HepG2 (cell line): Measurements from ENCODE around the gene PLET1. TPM values are rescaled to one million over a fixed set of nuclear protein-coding genes. Genes with fewer than 3 reads are reported as not detected.
A peak's percentile ranks its signal among the peaks of the same experiment; 100 is the strongest.

Experiments used
- CAMTA2 ChIP-seq: sonication (generic); formaldehyde crosslinking; IDR thresholded peaks from 2 replicates; pipeline ENCODE4 v1.4.0; 2020; ENCODE audit warnings: mild to moderate bottlenecking, missing genetic modification reagents, borderline replicate concordance
- CEBPB ChIP-seq: IDR thresholded peaks from 2 replicates; pipeline ENCODE4 v1.6.1; 2011; ENCODE audit warnings: low read depth, low read length, improper control_type of control experiment, borderline replicate concordance
- CENPBD1 ChIP-seq: sonication (generic); formaldehyde crosslinking; IDR thresholded peaks from 2 replicates; pipeline ENCODE4 v1.8.0; 2022; ENCODE audit warnings: missing genetic modification reagents, low read depth, mild to moderate bottlenecking, borderline replicate concordance
- CREB1 ChIP-seq, 2 experiments: fragments of 450-650 bp in 1 of 2; IDR thresholded peaks; 2 replicates each; pipeline ENCODE4 v1.6.1; 2016 to 2017; ENCODE audit warnings: control low read depth in 1 of 2, mild to moderate bottlenecking in 1 of 2, missing compliant biosample characterization in 1 of 2, missing genetic modification characterization in 1 of 2
- GABPB1 ChIP-seq: IDR thresholded peaks from 2 replicates; pipeline ENCODE4 v1.6.1; 2016; ENCODE audit warnings: mild to moderate bottlenecking, missing genetic modification reagents, moderate library complexity, missing compliant biosample characterization
- ISL2 ChIP-seq: sonication (generic); formaldehyde crosslinking; IDR thresholded peaks from 2 replicates; pipeline ENCODE4 v1.5.0; 2020; ENCODE audit warnings: missing genetic modification reagents
- KLF11 ChIP-seq: IDR thresholded peaks from 2 replicates; pipeline ENCODE4 v1.6.1; 2016; ENCODE audit warnings: missing compliant biosample characterization
- MED1 ChIP-seq: sonication (generic); formaldehyde crosslinking; IDR thresholded peaks from 2 replicates; pipeline ENCODE4 v1.4.0; 2020; ENCODE audit warnings: missing genetic modification reagents
- MXD4 ChIP-seq: IDR thresholded peaks from 2 replicates; pipeline ENCODE4 v1.6.1; 2016; ENCODE audit warnings: mild to moderate bottlenecking, missing biosample characterization, missing genetic modification reagents
- MZF1 ChIP-seq: sonication (generic); formaldehyde crosslinking; IDR thresholded peaks from 2 replicates; pipeline ENCODE4 v1.8.1; 2023; ENCODE audit warnings: mild to moderate bottlenecking, missing genetic modification reagents, borderline replicate concordance
- NCOA2 ChIP-seq: sonication (generic); formaldehyde crosslinking; IDR thresholded peaks from 2 replicates; pipeline ENCODE4 v1.8.0; 2022; ENCODE audit warnings: inconsistent platforms
- NR1H2 ChIP-seq: sonication (generic); formaldehyde crosslinking; IDR thresholded peaks from 2 replicates; pipeline ENCODE4 v1.8.1; 2022; ENCODE audit warnings: low read depth, missing genetic modification reagents, borderline replicate concordance
- RAD21 ChIP-seq: fragments of 450-650 bp; formaldehyde crosslinking; IDR thresholded peaks from 2 replicates; pipeline ENCODE4 v1.5.0; 2020; ENCODE audit warnings: mild to moderate bottlenecking
- SOX5 ChIP-seq: IDR thresholded peaks from 2 replicates; pipeline ENCODE4 v1.6.1; 2016; ENCODE audit warnings: borderline replicate concordance
- ZBTB42 ChIP-seq: sonication (generic); formaldehyde crosslinking; IDR thresholded peaks from 2 replicates; pipeline ENCODE4 v1.5.0; 2020; ENCODE audit warnings: mild to moderate bottlenecking, missing genetic modification reagents
- ZFAT ChIP-seq: sonication (generic); formaldehyde crosslinking; conservative IDR thresholded peaks from 2 replicates; pipeline ENCODE4 v1.8.1; 2023; ENCODE audit warnings: missing genetic modification reagents, inconsistent platforms
- ZNF335 ChIP-seq: sonication (generic); formaldehyde crosslinking; IDR thresholded peaks from 2 replicates; pipeline ENCODE4 v1.4.0; 2020; ENCODE audit warnings: missing genetic modification reagents
- ZNF563 ChIP-seq: sonication (generic); formaldehyde crosslinking; IDR thresholded peaks from 2 replicates; pipeline ENCODE4 v1.8.0; 2022; ENCODE audit warnings: mild to moderate bottlenecking, moderate library complexity, missing genetic modification reagents
- ZNF572 ChIP-seq: sonication (generic); formaldehyde crosslinking; IDR thresholded peaks from 2 replicates; pipeline ENCODE4 v1.5.1; 2020; ENCODE audit warnings: mild to moderate bottlenecking, missing genetic modification reagents
- polyA plus RNA-seq, 8 experiments: library from polyadenylated mRNA; depleted of rRNA in 3 of 8; stranded (reverse) in 7 of 8; unstranded in 1 of 8; fragments of >200 nt; fragmentation: Illumina TruSeq in 4 of 8; extraction: Trizol in 4 of 8; gene quantifications; 2 replicates each; pipeline versions ENCODE4 v1.2.1 to v1.2.3, GENCODE V29; 2011 to 2016; ENCODE audit warnings: low read depth in 4 of 8, missing spikeins in 1 of 8, mixed read lengths in 1 of 8; ENCODE audit not compliant: insufficient read depth in 1 of 8
- total RNA-seq, 5 experiments: library from RNA; depleted of rRNA; stranded (reverse); fragments of >200 nt; fragmentation: Illumina TruSeq; extraction: Trizol; gene quantifications; 2 replicates each; pipeline ENCODE4 v1.2.3, GENCODE V29; 2016; ENCODE audit warnings: low read depth in 1 of 5
- TF ChIP-seq, protein P1 (sequence below): sonication (generic); formaldehyde crosslinking; conservative IDR thresholded peaks from 2 replicates; pipeline ENCODE4 v1.4.0; 2020; ENCODE audit warnings: mild to moderate bottlenecking, missing genetic modification reagents, moderate library complexity
- TF ChIP-seq, protein P2 (sequence below): IDR thresholded peaks from 2 replicates; pipeline ENCODE4 v1.4.0; 2020; ENCODE audit warnings: mild to moderate bottlenecking, missing genetic modification reagents
- TF ChIP-seq, protein P3 (sequence below): sonication (generic); formaldehyde crosslinking; IDR thresholded peaks from 2 replicates; pipeline ENCODE4 v1.4.0; 2020; ENCODE audit warnings: missing genetic modification reagents
- TF ChIP-seq, protein P4 (sequence below): sonication (generic); IDR thresholded peaks from 2 replicates; pipeline ENCODE4 v1.6.1; 2016; ENCODE audit warnings: low read depth, borderline replicate concordance

Gene PLET1
- total and polyA plus RNA-seq, 2 of the 13 experiments (the other 11 are each of a cell fraction or from before 2014, with no cell fraction given), result not detected

- TF ChIP-seq, protein P1, sequence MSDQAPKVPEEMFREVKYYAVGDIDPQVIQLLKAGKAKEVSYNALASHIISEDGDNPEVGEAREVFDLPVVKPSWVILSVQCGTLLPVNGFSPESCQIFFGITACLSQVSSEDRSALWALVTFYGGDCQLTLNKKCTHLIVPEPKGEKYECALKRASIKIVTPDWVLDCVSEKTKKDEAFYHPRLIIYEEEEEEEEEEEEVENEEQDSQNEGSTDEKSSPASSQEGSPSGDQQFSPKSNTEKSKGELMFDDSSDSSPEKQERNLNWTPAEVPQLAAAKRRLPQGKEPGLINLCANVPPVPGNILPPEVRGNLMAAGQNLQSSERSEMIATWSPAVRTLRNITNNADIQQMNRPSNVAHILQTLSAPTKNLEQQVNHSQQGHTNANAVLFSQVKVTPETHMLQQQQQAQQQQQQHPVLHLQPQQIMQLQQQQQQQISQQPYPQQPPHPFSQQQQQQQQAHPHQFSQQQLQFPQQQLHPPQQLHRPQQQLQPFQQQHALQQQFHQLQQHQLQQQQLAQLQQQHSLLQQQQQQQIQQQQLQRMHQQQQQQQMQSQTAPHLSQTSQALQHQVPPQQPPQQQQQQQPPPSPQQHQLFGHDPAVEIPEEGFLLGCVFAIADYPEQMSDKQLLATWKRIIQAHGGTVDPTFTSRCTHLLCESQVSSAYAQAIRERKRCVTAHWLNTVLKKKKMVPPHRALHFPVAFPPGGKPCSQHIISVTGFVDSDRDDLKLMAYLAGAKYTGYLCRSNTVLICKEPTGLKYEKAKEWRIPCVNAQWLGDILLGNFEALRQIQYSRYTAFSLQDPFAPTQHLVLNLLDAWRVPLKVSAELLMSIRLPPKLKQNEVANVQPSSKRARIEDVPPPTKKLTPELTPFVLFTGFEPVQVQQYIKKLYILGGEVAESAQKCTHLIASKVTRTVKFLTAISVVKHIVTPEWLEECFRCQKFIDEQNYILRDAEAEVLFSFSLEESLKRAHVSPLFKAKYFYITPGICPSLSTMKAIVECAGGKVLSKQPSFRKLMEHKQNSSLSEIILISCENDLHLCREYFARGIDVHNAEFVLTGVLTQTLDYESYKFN (CRISPR knock-in tag), result peak; percentile 33; the same call in 1 of the 2 replicates
- TF ChIP-seq MXD4 (CRISPR knock-in tag) (no peak), KLF11 (no peak), MZF1 (CRISPR knock-in tag) (no peak), ZNF563 (no peak), GABPB1 (no peak), NCOA2 (CRISPR knock-in tag) (0 out of 2 replicates have a peak, but pooled peaks have one; percentile 18), CREB1 (IDR thresholded peaks at IDR 0.05) (no peak), CREB1 (CRISPR knock-in tag; IDR thresholded peaks at IDR 0.05) (no peak), ZNF335 (CRISPR knock-in tag) (no peak), ZFAT (CRISPR knock-in tag) (no peak), CENPBD1 (CRISPR knock-in tag) (no peak), NR1H2 (CRISPR knock-in tag) (no peak), ZBTB42 (CRISPR knock-in tag) (no peak), SOX5 (CRISPR knock-in tag) (peak; percentile 72; the same call in 1 of the 2 replicates), CEBPB (0 out of 2 replicates have a peak, but pooled peaks have one; percentile 8), CAMTA2 (CRISPR knock-in tag) (no peak), ISL2 (CRISPR knock-in tag) (0 out of 2 replicates have a peak, but pooled peaks have one; percentile 17), RAD21 (no peak), MED1 (CRISPR knock-in tag) (0 out of 2 replicates have a peak, but pooled peaks have one; percentile 31), ZNF572 (CRISPR knock-in tag) (no peak)
- TF ChIP-seq, protein P2, sequence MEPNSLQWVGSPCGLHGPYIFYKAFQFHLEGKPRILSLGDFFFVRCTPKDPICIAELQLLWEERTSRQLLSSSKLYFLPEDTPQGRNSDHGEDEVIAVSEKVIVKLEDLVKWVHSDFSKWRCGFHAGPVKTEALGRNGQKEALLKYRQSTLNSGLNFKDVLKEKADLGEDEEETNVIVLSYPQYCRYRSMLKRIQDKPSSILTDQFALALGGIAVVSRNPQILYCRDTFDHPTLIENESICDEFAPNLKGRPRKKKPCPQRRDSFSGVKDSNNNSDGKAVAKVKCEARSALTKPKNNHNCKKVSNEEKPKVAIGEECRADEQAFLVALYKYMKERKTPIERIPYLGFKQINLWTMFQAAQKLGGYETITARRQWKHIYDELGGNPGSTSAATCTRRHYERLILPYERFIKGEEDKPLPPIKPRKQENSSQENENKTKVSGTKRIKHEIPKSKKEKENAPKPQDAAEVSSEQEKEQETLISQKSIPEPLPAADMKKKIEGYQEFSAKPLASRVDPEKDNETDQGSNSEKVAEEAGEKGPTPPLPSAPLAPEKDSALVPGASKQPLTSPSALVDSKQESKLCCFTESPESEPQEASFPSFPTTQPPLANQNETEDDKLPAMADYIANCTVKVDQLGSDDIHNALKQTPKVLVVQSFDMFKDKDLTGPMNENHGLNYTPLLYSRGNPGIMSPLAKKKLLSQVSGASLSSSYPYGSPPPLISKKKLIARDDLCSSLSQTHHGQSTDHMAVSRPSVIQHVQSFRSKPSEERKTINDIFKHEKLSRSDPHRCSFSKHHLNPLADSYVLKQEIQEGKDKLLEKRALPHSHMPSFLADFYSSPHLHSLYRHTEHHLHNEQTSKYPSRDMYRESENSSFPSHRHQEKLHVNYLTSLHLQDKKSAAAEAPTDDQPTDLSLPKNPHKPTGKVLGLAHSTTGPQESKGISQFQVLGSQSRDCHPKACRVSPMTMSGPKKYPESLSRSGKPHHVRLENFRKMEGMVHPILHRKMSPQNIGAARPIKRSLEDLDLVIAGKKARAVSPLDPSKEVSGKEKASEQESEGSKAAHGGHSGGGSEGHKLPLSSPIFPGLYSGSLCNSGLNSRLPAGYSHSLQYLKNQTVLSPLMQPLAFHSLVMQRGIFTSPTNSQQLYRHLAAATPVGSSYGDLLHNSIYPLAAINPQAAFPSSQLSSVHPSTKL, result peak; percentile 24; the same call in 1 of the 2 replicates
- TF ChIP-seq, protein P3, sequence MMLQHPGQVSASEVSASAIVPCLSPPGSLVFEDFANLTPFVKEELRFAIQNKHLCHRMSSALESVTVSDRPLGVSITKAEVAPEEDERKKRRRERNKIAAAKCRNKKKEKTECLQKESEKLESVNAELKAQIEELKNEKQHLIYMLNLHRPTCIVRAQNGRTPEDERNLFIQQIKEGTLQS, result peak; percentile 39; the same call in 1 of the 2 replicates
- TF ChIP-seq, protein P4, sequence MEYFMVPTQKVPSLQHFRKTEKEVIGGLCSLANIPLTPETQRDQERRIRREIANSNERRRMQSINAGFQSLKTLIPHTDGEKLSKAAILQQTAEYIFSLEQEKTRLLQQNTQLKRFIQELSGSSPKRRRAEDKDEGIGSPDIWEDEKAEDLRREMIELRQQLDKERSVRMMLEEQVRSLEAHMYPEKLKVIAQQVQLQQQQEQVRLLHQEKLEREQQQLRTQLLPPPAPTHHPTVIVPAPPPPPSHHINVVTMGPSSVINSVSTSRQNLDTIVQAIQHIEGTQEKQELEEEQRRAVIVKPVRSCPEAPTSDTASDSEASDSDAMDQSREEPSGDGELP, result peak; percentile 84
Observed at GRCh38 chr11:112241486-112241885, 19.2 kb downstream of the PLET1 start (continued).
